HepG2 (cell line): ENCODE data around the gene CFAP97D1. TPM values are rescaled to one million over a fixed set of nuclear protein-coding genes. Genes with fewer than 3 reads are reported as not detected.

ENCODE experiments used
- ATAC-seq: fragments of 200-7000 bp; cut with Tn5 transposase; 3 replicates; pipeline ENCODE4 v1.9.1; 2020; ENCODE audit warnings: mild to moderate bottlenecking, moderate library complexity
- BruUV-seq: library from RNA; stranded (reverse); fragments of 400-500 nt; replicated peaks from 2 replicates; lab custom pipeline; 2021; lab: Mats Ljungman, UMichigan
- CTCF ChIA-PET: fragments of 300-600 bp; formaldehyde crosslinking; extraction: SDS; loops from one replicate; lab custom pipeline; 2021; ENCODE audit warnings: low total read pairs, inconsistent platforms, low intra/inter-chr PET ratio; lab: Yijun Ruan, JAX
- POLR2A ChIA-PET: fragments of 350-600 bp; sonication (Branson Sonifier 250); formaldehyde crosslinking; loops from one replicate; lab custom pipeline; 2020; ENCODE audit warnings: antibody characterized with exemption, inconsistent platforms; lab: Yijun Ruan, JAX
- DNase-seq: peaks from one replicate; pipeline ENCODE4 v3.0.0-alpha.2; 2015; ENCODE audit warnings: low spot score
- FAIRE-seq: peaks from 3 replicates; lab custom pipeline; 2011; peaks lifted over from hg19 to GRCh38; lab: Jason Lieb, UNC
- H2AFZ ChIP-seq: one replicate; pipeline ENCODE4 v1.6.1; 2011; ENCODE audit warnings: low read length, inconsistent platforms
- H3K27ac ChIP-seq: fragments of 300-600 bp; 3 replicates; pipeline ENCODE4 v1.8.0; 2011; ENCODE audit warnings: mixed run types, mild to moderate bottlenecking, mixed read lengths, low read length, inconsistent platforms; ENCODE audit not compliant: insufficient read depth; ENCODE audit errors: extremely low read length
- H3K27me3 ChIP-seq, 2 experiments: fragments of 200-600 bp in 1 of 2; 2 replicates in 1 of 2; 3 replicates in 1 of 2; pipeline versions ENCODE4 v1.6.0 to v1.8.0; 2011; ENCODE audit warnings: low read length in 2 of 2, mild to moderate bottlenecking in 2 of 2, moderate library complexity in 2 of 2, inconsistent platforms in 1 of 2; ENCODE audit not compliant: insufficient read depth in 2 of 2, control insufficient read depth in 1 of 2
- H3K36me3 ChIP-seq, 2 experiments: fragments of 200-600 bp in 1 of 2; replicated peaks in 1 of 2; 2 replicates in 1 of 2; 3 replicates in 1 of 2; pipeline versions ENCODE4 v1.5.1 to v1.8.0; 2011; ENCODE audit warnings: low read length in 2 of 2, inconsistent platforms in 1 of 2; ENCODE audit not compliant: insufficient read depth in 2 of 2, control insufficient read depth in 1 of 2
- H3K4me1 ChIP-seq: 2 replicates; pipeline ENCODE4 v1.5.1; 2012; ENCODE audit warnings: low read length, inconsistent platforms; ENCODE audit not compliant: insufficient read depth
- H3K4me2 ChIP-seq: 2 replicates; pipeline ENCODE4 v1.6.0; 2011; ENCODE audit warnings: low read depth, low read length, inconsistent platforms
- H3K4me3 ChIP-seq, 3 experiments: fragments of 200-600 bp in 1 of 3; sonication (generic), shearing (Covaris generic) in 1 of 3; replicated peaks in 1 of 3; 2 replicates each; pipeline ENCODE4 v1.5.1; 2011 to 2016; ENCODE audit warnings: low read length in 3 of 3, inconsistent platforms in 2 of 3, low read depth in 2 of 3, mild to moderate bottlenecking in 2 of 3, control low read depth in 1 of 3, mixed read lengths in 1 of 3; ENCODE audit not compliant: insufficient read depth in 1 of 3
- H3K79me2 ChIP-seq: one replicate; pipeline ENCODE4 v1.6.1; 2011; ENCODE audit warnings: low read length, inconsistent platforms; ENCODE audit not compliant: insufficient read depth
- H3K9ac ChIP-seq: 2 replicates; pipeline ENCODE4 v1.6.0; 2011; ENCODE audit warnings: mild to moderate bottlenecking, low read depth, low read length, inconsistent platforms; ENCODE audit not compliant: insufficient read depth
- H3K9me3 ChIP-seq: 2 replicates; pipeline ENCODE4 v1.5.1; 2012; ENCODE audit warnings: mild to moderate bottlenecking, low read length
- H4K20me1 ChIP-seq: 2 replicates; pipeline ENCODE4 v1.6.0; 2011; ENCODE audit warnings: inconsistent platforms, mild to moderate bottlenecking, low read length, moderate library complexity; ENCODE audit not compliant: insufficient read depth
- CREB1 ChIP-seq, 2 experiments: fragments of 450-650 bp in 1 of 2; IDR thresholded peaks; 2 replicates each; pipeline ENCODE4 v1.6.1; 2016 to 2017; ENCODE audit warnings: control low read depth in 1 of 2, mild to moderate bottlenecking in 1 of 2, missing compliant biosample characterization in 1 of 2, missing genetic modification characterization in 1 of 2
- KDM5A ChIP-seq: fragments of 200-600 bp; sonication (generic); IDR thresholded peaks from 2 replicates; pipeline ENCODE4 v1.7.0; 2018; ENCODE audit warnings: antibody characterized with exemption, mild to moderate bottlenecking, low read length, borderline replicate concordance
- SIN3A ChIP-seq: IDR thresholded peaks from 2 replicates; pipeline ENCODE4 v1.6.1; 2011; ENCODE audit warnings: low read depth, mild to moderate bottlenecking, control low read depth, low read length, borderline replicate concordance
- ZNF121 ChIP-seq: sonication (generic); formaldehyde crosslinking; IDR thresholded peaks from 2 replicates; pipeline ENCODE4 v1.5.0; 2020; ENCODE audit warnings: mild to moderate bottlenecking, missing genetic modification reagents
- WGBS: methylation state at CpG from one replicate; pipeline ENCODE4 v1.1.6; 2017; ENCODE audit warnings: low lambda C conversion rate; 5-methylcytosine and 5-hydroxymethylcytosine counted together
- in situ Hi-C: cut with HindIII; loops from 2 replicates; pipeline ENCODE4 v1.10.0; 2017; ENCODE audit warnings: low pct_unique_long_range_greater_than_20kb; ENCODE audit not compliant: extremely low pct_ligation_motif_present
- intact Hi-C: fragments of 100-400 bp; cut with micrococcal nuclease; formaldehyde crosslinking; loops from one replicate; pipeline ENCODE4 v1.10.0; 2022; ENCODE audit not compliant: unreplicated experiment
- polyA plus RNA-seq, 8 experiments: library from polyadenylated mRNA; depleted of rRNA in 3 of 8; stranded (reverse) in 7 of 8; unstranded in 1 of 8; fragments of >200 nt; fragmentation: Illumina TruSeq in 4 of 8; extraction: Trizol in 4 of 8; gene quantifications; 2 replicates each; pipeline versions ENCODE4 v1.2.1 to v1.2.3, GENCODE V29; 2011 to 2016; ENCODE audit warnings: low read depth in 4 of 8, missing spikeins in 1 of 8, mixed read lengths in 1 of 8; ENCODE audit not compliant: insufficient read depth in 1 of 8
- total RNA-seq, 5 experiments: library from RNA; depleted of rRNA; stranded (reverse); fragments of >200 nt; fragmentation: Illumina TruSeq; extraction: Trizol; gene quantifications; 2 replicates each; pipeline ENCODE4 v1.2.3, GENCODE V29; 2016; ENCODE audit warnings: low read depth in 1 of 5
- TF ChIP-seq, protein P1 (sequence below), 2 experiments: IDR thresholded peaks; 2 replicates each; pipeline ENCODE4 v1.6.1; 2011 to 2012; ENCODE audit warnings: low read length in 2 of 2, borderline replicate concordance in 1 of 2, low read depth in 1 of 2, mild to moderate bottlenecking in 1 of 2, moderate library complexity in 1 of 2
- TF ChIP-seq, protein P2 (sequence below): IDR thresholded peaks from 2 replicates; pipeline ENCODE4 v1.6.1; 2012; ENCODE audit warnings: inconsistent platforms

The CFAP97D1 gene
- total and polyA plus RNA-seq, 2 of the 13 experiments (the other 11 are each of a cell fraction or from before 2014, with no cell fraction given) = 0.02 TPM; not detected in 1

DNA sequence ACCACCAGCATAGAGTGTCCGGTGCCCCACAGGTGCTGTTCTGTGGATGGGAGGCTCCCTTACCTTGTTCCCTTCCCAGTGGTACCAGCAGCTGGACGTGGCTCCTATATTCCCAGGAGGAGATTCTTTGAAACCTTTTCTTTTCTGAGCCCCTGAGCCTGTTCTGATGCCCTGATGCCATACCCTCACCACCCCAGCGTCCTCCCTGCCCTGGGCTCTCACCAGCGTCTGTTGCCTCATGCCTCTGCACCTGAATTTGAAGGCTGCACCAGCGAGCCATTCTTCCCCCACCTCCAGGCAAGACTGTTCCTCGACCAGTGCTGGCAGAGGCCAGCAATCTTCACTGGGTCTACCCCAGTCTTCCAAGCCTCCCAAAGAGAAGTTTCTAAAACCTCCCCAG, 22.1 kb upstream of the CFAP97D1 start:
- WGBS = 13% methylated on average over 6 of the region's 6 CpGs
- Histone ChIP-seq H3K4me2 (no peak overlapping the region), H3K4me3 (no peak overlapping the region), H4K20me1 (no peaks in the 10 kb centered on the region), H3K36me3 (no peaks in the 10 kb centered on the region)
- POLR2A ChIA-PET = no interaction called here
- no peak for DNase-seq
- TF ChIP-seq, protein P1, sequence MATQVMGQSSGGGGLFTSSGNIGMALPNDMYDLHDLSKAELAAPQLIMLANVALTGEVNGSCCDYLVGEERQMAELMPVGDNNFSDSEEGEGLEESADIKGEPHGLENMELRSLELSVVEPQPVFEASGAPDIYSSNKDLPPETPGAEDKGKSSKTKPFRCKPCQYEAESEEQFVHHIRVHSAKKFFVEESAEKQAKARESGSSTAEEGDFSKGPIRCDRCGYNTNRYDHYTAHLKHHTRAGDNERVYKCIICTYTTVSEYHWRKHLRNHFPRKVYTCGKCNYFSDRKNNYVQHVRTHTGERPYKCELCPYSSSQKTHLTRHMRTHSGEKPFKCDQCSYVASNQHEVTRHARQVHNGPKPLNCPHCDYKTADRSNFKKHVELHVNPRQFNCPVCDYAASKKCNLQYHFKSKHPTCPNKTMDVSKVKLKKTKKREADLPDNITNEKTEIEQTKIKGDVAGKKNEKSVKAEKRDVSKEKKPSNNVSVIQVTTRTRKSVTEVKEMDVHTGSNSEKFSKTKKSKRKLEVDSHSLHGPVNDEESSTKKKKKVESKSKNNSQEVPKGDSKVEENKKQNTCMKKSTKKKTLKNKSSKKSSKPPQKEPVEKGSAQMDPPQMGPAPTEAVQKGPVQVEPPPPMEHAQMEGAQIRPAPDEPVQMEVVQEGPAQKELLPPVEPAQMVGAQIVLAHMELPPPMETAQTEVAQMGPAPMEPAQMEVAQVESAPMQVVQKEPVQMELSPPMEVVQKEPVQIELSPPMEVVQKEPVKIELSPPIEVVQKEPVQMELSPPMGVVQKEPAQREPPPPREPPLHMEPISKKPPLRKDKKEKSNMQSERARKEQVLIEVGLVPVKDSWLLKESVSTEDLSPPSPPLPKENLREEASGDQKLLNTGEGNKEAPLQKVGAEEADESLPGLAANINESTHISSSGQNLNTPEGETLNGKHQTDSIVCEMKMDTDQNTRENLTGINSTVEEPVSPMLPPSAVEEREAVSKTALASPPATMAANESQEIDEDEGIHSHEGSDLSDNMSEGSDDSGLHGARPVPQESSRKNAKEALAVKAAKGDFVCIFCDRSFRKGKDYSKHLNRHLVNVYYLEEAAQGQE (IDR thresholded peaks at IDR 0.05; ENCODE audit: borderline replicate concordance in 1 of 2, low read depth in 1 of 2, low read length in 2 of 2) = no peak
- TF ChIP-seq KDM5A = no peak
- TF ChIP-seq, protein P2, sequence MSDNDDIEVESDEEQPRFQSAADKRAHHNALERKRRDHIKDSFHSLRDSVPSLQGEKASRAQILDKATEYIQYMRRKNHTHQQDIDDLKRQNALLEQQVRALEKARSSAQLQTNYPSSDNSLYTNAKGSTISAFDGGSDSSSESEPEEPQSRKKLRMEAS = no peak
- no peak for TF ChIP-seq SIN3A
- TF ChIP-seq CREB1 (IDR thresholded peaks at IDR 0.05) = no peak
- no peak for TF ChIP-seq CREB1 (CRISPR knock-in tag; IDR thresholded peaks at IDR 0.05)
- no peak for TF ChIP-seq ZNF121 (CRISPR knock-in tag)
- TF ChIP-seq, all 625 proteins: peak for 0
- CTCF ChIA-PET = interaction anchor here (6.1 kb wide), 1 partner anchor 63 kb away, joined by 373 read pairs; no protein-coding TSS in a partner anchor
- in situ Hi-C loops = loop anchor here (5.0 kb wide), 1 partner anchor 181 kb away; no protein-coding TSS in a partner anchor
- no peaks in the 10 kb centered on the region for H3K79me2 ChIP-seq
- no peaks in the 10 kb centered on the region for H3K9me3 ChIP-seq
- intact Hi-C loops = no loop called here
- H3K27me3 ChIP-seq = peaks cover 9 to 54% of the 10 kb centered on the region in 2 experiments; a peak in 4 of 5 replicates
- H2AFZ ChIP-seq = no peak overlapping the region
- no TSS peak for BruUV-seq
- ATAC-seq (no peak), FAIRE-seq (no peak)
- H3K27ac ChIP-seq = no peak overlapping the region
- peaks cover 12% of the 10 kb centered on the region for H3K4me1 ChIP-seq
- H3K9ac ChIP-seq = no peak overlapping the region
